ENCODE measurements around the gene PRELP.

Gene PRELP

DNA sequence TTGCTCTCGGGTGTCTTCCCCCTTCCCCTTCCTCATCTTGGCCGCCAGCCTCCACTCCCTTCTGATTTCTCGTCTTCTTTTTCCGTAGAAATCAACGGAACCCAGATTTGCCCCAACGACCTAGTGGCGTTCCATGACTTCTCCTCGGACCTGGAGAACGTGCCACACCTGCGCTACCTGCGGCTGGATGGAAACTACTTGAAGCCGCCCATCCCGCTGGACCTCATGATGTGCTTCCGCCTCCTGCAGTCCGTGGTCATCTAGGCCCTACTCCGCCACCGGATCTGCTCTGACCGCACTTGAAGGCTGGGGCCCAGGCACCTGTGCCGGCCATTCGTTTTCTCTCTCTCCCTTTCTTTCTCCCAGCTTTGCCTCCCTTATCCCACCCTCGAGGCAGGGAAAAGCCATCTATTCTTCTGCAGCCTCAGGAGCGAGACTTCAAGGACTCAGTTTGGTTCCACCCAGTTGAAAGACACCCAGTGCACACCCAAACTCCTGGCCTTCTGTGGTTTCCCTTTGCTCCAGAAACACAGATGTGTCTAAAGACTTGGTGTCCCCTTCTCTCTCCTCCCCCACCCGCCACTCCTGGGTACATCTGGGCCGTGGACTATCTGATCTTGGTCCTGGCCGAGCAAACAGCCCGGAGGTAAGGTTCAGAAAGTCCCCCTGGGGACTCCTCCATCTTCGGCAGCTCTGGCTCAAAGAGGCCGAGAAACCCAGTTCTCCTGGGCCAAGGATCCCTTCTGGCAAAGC is 11.2 kb downstream of the PRELP start:
- H3K27ac ChIP-seq (ENCODE audit: low read depth, low read length): peak overlapping the region; percentile 90
- peaks cover 22% of the 10 kb centered on the region for H3K4me1 ChIP-seq (ENCODE audit: control insufficient read depth, insufficient read depth, low read length)
- H3K9ac ChIP-seq (ENCODE audit: low read length): no peak overlapping the region
- peak overlapping the region; percentile 60 for H3K4me3 ChIP-seq (ENCODE audit: low read length)
- H3K36me3 ChIP-seq (ENCODE audit: control insufficient read depth, insufficient read depth, low read length): peaks cover 3% of the 10 kb centered on the region
- no peaks in the 10 kb centered on the region for H3K27me3 ChIP-seq (ENCODE audit: control insufficient read depth, insufficient read depth, low read length)

- no peak overlapping the region for H3K9ac ChIP-seq (ENCODE audit: low read length)
- H3K27me3 ChIP-seq (ENCODE audit: control insufficient read depth, insufficient read depth, low read length): no peaks in the 10 kb centered on the region
- H3K36me3 ChIP-seq (ENCODE audit: control insufficient read depth, insufficient read depth, low read length): peaks cover 3% of the 10 kb centered on the region
- no peak overlapping the region for H3K27ac ChIP-seq (ENCODE audit: low read depth, low read length)
- H3K4me1 ChIP-seq (ENCODE audit: control insufficient read depth, insufficient read depth, low read length): peaks cover 22% of the 10 kb centered on the region
- H3K4me3 ChIP-seq (ENCODE audit: low read length): no peak overlapping the region
These were observed 12.9 kb downstream of the PRELP start for GRCh38 chr1:203488539-203488938.

- H3K4me1 ChIP-seq (ENCODE audit: control insufficient read depth, insufficient read depth, low read length): peaks cover 15% of the 10 kb centered on the region
- no peak overlapping the region for H3K27ac ChIP-seq (ENCODE audit: low read depth, low read length)
- H3K27me3 ChIP-seq (ENCODE audit: control insufficient read depth, insufficient read depth, low read length): no peaks in the 10 kb centered on the region
- no peak overlapping the region for H3K9ac ChIP-seq (ENCODE audit: low read length)
- peaks cover 3% of the 10 kb centered on the region for H3K36me3 ChIP-seq (ENCODE audit: control insufficient read depth, insufficient read depth, low read length)
- H3K4me3 ChIP-seq (ENCODE audit: low read length): no peak overlapping the region
These were observed 15.0 kb downstream of the PRELP start for GRCh38 chr1:203490607-203491006.

DNA sequence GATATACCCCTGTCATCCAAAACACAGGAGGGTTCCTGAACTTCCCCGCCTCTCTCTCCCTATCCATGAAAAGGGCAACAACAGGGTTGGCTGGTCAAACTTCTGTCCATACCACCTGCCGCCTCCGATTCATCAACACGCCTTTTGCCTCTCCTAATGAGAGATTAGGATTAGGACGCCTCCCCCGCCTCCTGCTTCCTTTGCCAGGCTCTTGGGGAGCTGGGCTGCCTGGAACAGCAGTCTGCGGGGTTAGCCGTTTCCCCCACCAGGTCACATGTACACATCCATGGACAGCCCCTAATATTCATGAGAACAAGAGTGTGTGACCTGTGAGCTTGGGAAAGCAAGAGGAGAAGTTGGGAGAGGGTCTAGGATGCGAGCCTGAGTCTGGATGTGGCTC is 16.1 kb downstream of the PRELP start:
- no peak overlapping the region for H3K4me3 ChIP-seq (ENCODE audit: low read length)
- H3K27me3 ChIP-seq (ENCODE audit: control insufficient read depth, insufficient read depth, low read length): no peaks in the 10 kb centered on the region
- H3K36me3 ChIP-seq (ENCODE audit: control insufficient read depth, insufficient read depth, low read length): peaks cover 3% of the 10 kb centered on the region
- H3K9ac ChIP-seq (ENCODE audit: low read length): no peak overlapping the region
- peaks cover 13% of the 10 kb centered on the region for H3K4me1 ChIP-seq (ENCODE audit: control insufficient read depth, insufficient read depth, low read length)
- H3K27ac ChIP-seq (ENCODE audit: low read depth, low read length): no peak overlapping the region

DNA sequence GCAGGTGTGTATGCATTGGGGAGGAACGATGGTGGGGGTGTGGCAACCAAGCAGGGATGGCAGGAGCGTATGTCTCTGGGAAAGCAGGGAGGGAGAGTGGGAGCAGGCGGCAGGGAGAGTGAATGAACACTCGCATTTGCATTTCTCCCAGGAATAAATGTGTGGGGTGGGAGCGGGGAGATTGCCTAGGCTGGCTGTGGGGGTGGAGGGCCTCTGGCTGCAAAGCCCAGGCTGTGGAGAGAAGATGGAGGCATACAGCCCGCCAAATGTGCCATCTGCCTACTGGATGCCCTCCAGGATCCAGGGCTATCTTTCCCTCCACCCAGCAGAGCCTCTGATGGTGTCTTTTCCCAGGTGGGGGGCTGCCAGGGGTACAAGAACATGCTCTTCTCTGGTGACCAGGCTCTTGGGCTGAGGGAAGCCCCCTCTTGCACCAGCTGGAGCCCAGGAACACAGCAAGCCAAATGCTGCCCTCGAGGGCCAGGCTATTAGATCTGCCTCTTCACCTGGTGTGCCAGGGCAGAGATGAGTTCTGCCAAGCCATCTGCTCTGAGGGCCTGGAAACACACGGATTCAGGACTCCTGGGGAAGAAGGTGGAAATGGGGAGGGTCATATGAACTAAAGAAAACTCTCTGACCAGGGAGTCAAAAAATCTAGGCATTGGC is 16.6 kb downstream of the PRELP start:
- Histone ChIP-seq H3K9ac (ENCODE audit: low read length) (no peak overlapping the region), H3K27me3 (ENCODE audit: control insufficient read depth, insufficient read depth, low read length) (no peaks in the 10 kb centered on the region), H3K4me3 (ENCODE audit: low read length) (no peak overlapping the region), H3K4me1 (ENCODE audit: control insufficient read depth, insufficient read depth, low read length) (peaks cover 7% of the 10 kb centered on the region), H3K27ac (ENCODE audit: low read depth, low read length) (no peak overlapping the region), H3K36me3 (ENCODE audit: control insufficient read depth, insufficient read depth, low read length) (peaks cover 3% of the 10 kb centered on the region)

GRCh38 chr1:203492748-203493130 is 17.1 kb downstream of the PRELP start:
- Histone ChIP-seq H3K27me3 (ENCODE audit: control insufficient read depth, insufficient read depth, low read length) (no peaks in the 10 kb centered on the region), H3K9ac (ENCODE audit: low read length) (no peak overlapping the region), H3K27ac (ENCODE audit: low read depth, low read length) (no peak overlapping the region), H3K4me3 (ENCODE audit: low read length) (no peak overlapping the region), H3K36me3 (ENCODE audit: control insufficient read depth, insufficient read depth, low read length) (peaks cover 3% of the 10 kb centered on the region), H3K4me1 (ENCODE audit: control insufficient read depth, insufficient read depth, low read length) (peaks cover 3% of the 10 kb centered on the region)

DNA sequence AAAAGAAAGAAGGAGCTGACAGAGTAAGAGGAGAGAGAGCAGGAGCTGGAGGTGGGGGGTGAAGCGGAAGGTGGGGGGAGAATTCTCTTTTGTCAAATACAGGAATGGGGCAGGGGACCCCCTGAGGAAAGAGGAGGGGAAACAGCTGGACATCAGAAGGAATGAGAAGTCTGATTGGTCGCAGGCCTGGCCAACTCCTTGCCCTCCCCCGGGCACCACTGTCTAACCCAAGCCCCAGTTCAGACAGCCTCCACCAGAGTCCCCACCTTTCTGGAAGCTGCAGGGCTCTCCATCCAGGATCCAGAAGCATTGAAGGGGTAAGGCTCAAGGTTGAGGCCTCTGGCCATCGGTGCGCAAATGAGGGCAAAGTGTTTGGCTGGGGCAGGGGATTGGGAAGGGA is 18.3 kb downstream of the PRELP start, which contains the start of gene OPTC:
Gene OPTC, plus strand, starts transcription at position 253 of the 400 bp plus-strand sequence. CDS start 1,853 bp downstream, outside the sequence.
- Histone ChIP-seq H3K4me3 (ENCODE audit: low read length) (no peak within 1 kb of the TSS), H3K36me3 (ENCODE audit: control insufficient read depth, insufficient read depth, low read length) (peaks cover 2% of the 10 kb centered on the region), H3K27me3 (ENCODE audit: control insufficient read depth, insufficient read depth, low read length) (no peaks in the 10 kb centered on the region), H3K9ac (ENCODE audit: low read length) (no peak within 1 kb of the TSS), H3K27ac (ENCODE audit: low read depth, low read length) (no peak within 1 kb of the TSS), H3K4me1 (ENCODE audit: control insufficient read depth, insufficient read depth, low read length) (no peaks in the 10 kb centered on the region)

GRCh38 chr1:203495845-203496244 is 20.2 kb downstream of the PRELP start:
- Histone ChIP-seq H3K4me1 (ENCODE audit: control insufficient read depth, insufficient read depth, low read length) (no peaks in the 10 kb centered on the region), H3K4me3 (ENCODE audit: low read length) (no peak overlapping the region), H3K9ac (ENCODE audit: low read length) (no peak overlapping the region), H3K27me3 (ENCODE audit: control insufficient read depth, insufficient read depth, low read length) (no peaks in the 10 kb centered on the region), H3K36me3 (ENCODE audit: control insufficient read depth, insufficient read depth, low read length) (no peaks in the 10 kb centered on the region), H3K27ac (ENCODE audit: low read depth, low read length) (no peak overlapping the region)

DNA sequence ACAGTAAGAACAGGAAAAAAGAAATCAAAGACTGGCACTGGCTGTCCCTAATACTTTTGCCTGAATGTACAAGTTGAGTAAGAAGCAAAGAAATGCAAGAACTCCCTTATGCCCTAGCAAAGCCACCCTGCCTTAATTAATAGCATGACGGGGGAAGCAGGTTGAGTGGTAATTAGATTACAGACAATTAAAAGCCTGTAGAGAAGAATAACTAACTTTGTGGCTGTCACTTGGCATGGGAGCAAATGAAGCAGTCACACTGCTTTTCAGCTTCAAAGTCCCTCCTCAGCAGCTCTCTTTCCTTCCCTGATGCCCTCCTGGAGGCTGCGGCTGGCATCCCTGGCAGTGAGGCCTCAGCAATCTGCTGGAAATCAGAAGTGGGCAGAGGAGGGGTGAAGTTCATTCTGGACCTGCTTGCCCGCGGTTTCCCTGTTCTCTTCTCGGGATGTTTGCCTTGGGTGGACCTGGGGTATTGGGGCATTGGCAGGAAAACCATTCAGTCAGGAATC is 21.7 kb downstream of the PRELP start:
- Histone ChIP-seq H3K4me1 (ENCODE audit: control insufficient read depth, insufficient read depth, low read length) (peaks cover 12% of the 10 kb centered on the region), H3K36me3 (ENCODE audit: control insufficient read depth, insufficient read depth, low read length) (no peaks in the 10 kb centered on the region), H3K27ac (ENCODE audit: low read depth, low read length) (no peak overlapping the region), H3K27me3 (ENCODE audit: control insufficient read depth, insufficient read depth, low read length) (no peaks in the 10 kb centered on the region), H3K9ac (ENCODE audit: low read length) (no peak overlapping the region), H3K4me3 (ENCODE audit: low read length) (no peak overlapping the region)

- H3K9ac ChIP-seq (ENCODE audit: low read length): no peak overlapping the region
- H3K4me1 ChIP-seq (ENCODE audit: control insufficient read depth, insufficient read depth, low read length): peaks cover 16% of the 10 kb centered on the region
- H3K36me3 ChIP-seq (ENCODE audit: control insufficient read depth, insufficient read depth, low read length): no peaks in the 10 kb centered on the region
- no peak overlapping the region for H3K4me3 ChIP-seq (ENCODE audit: low read length)
- no peak overlapping the region for H3K27ac ChIP-seq (ENCODE audit: low read depth, low read length)
- H3K27me3 ChIP-seq (ENCODE audit: control insufficient read depth, insufficient read depth, low read length): no peaks in the 10 kb centered on the region
These were observed 24.2 kb downstream of the PRELP start for GRCh38 chr1:203499643-203500278.

DNA sequence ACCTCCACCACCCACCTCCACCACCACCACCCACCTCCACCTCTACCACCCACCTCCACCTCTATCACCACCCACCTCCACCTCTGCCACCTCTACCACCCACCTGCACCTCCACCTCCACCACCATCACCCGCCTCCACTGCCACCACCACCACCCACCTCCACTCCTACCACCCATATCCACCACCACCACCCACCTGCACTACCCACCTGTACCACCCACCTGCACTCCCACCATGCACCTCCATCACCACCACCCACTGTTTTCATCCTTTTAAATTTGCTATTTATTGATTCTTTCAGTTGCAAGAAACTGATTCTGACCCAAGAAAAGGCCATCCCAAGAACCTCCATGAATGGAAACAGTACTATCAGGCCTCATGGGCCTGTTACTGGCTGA is 24.7 kb downstream of the PRELP start:
- no peak overlapping the region for H3K4me3 ChIP-seq (ENCODE audit: low read length)
- H3K4me1 ChIP-seq (ENCODE audit: control insufficient read depth, insufficient read depth, low read length): peaks cover 21% of the 10 kb centered on the region
- H3K27ac ChIP-seq (ENCODE audit: low read depth, low read length): no peak overlapping the region
- H3K9ac ChIP-seq (ENCODE audit: low read length): no peak overlapping the region
- no peaks in the 10 kb centered on the region for H3K36me3 ChIP-seq (ENCODE audit: control insufficient read depth, insufficient read depth, low read length)
- no peaks in the 10 kb centered on the region for H3K27me3 ChIP-seq (ENCODE audit: control insufficient read depth, insufficient read depth, low read length)

DNA sequence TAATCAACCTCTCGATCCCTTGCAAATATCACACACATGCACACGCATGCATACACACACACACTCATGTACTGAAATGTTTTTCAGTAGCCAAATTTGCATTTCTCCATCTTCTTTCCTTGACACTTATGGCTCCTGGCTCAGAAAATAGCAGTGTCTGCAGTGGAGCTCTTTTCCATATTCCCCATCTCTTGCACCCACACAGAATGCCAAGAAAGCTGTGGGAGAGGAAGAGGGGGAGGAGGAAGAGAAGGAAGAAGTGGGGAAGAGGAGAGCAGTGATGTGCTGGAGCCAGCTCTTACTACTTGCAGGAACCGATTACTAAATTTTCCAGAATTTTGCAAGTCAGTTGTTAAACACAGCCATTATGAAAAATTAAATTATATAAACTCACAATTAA is 28.2 kb downstream of the PRELP start:
- Histone ChIP-seq H3K4me1 (ENCODE audit: control insufficient read depth, insufficient read depth, low read length) (peaks cover 52% of the 10 kb centered on the region), H3K9ac (ENCODE audit: low read length) (no peak overlapping the region), H3K27ac (ENCODE audit: low read depth, low read length) (no peak overlapping the region), H3K27me3 (ENCODE audit: control insufficient read depth, insufficient read depth, low read length) (no peaks in the 10 kb centered on the region), H3K4me3 (ENCODE audit: low read length) (no peak overlapping the region), H3K36me3 (ENCODE audit: control insufficient read depth, insufficient read depth, low read length) (no peaks in the 10 kb centered on the region)

Data from rectal smooth muscle tissue (tissue), 1 donor.